K562 (cell line): ENCODE results near the gene ALOX12B. TPM values are rescaled to one million over a fixed set of nuclear protein-coding genes. Genes with fewer than 3 reads are reported as not detected.

Source experiments
- CHD7 ChIP-seq: fragments of 200-600 bp; sonication (generic); IDR thresholded peaks from one replicate; pipeline ENCODE4 v1.6.1; 2012; ENCODE audit warnings: mild to moderate bottlenecking, low read depth, low read length, inconsistent platforms
- HBP1 ChIP-seq: fragments of 450-650 bp; formaldehyde crosslinking; IDR thresholded peaks from 2 replicates; pipeline ENCODE4 v1.4.0; 2022; ENCODE audit warnings: missing genetic modification characterization
- LEF1 ChIP-seq: fragments of 450-650 bp; IDR thresholded peaks from 2 replicates; pipeline ENCODE4 v1.6.1; 2016; ENCODE audit warnings: mild to moderate bottlenecking
- MBD1 ChIP-seq: fragments of 250-450 bp; sonication (Bioruptor Pico); IDR thresholded peaks from 2 replicates; pipeline ENCODE4 v1.8.0; 2022; ENCODE audit warnings: inconsistent platforms
- NFATC3 ChIP-seq: fragments of 450-650 bp; IDR thresholded peaks from 2 replicates; pipeline ENCODE4 v1.6.1; 2017; ENCODE audit warnings: mild to moderate bottlenecking
- NFXL1 ChIP-seq: fragments of 450-650 bp; formaldehyde crosslinking; IDR thresholded peaks from 2 replicates; pipeline ENCODE4 v1.4.0; 2021; ENCODE audit warnings: mild to moderate bottlenecking
- POLR2AphosphoS2 ChIP-seq: IDR thresholded peaks from 2 replicates; pipeline ENCODE4 v1.6.1; 2012; ENCODE audit warnings: low read length, improper control_type of control experiment
- PRMT5 ChIP-seq: sonication (generic); formaldehyde crosslinking; IDR thresholded peaks from 2 replicates; pipeline ENCODE4 v1.5.0; 2020; ENCODE audit warnings: missing genetic modification reagents
- SETDB1 ChIP-seq: IDR thresholded peaks from one replicate; pipeline ENCODE4 v1.6.1; 2012; ENCODE audit warnings: low read length, control low read depth, inconsistent platforms
- SIN3A ChIP-seq, 2 experiments: fragments of 150-350 bp in 1 of 2; IDR thresholded peaks; 2 replicates each; pipeline ENCODE4 v1.6.1; 2011 to 2016; ENCODE audit warnings: borderline replicate concordance in 2 of 2, low read depth in 2 of 2, low read length in 2 of 2, mild to moderate bottlenecking in 2 of 2, moderate library complexity in 2 of 2; ENCODE audit not compliant: control insufficient read depth in 1 of 2
- TSHZ1 ChIP-seq: fragments of 250-450 bp; sonication (Bioruptor Pico); IDR thresholded peaks from 2 replicates; pipeline ENCODE4 v1.4.0; 2020; ENCODE audit warnings: mild to moderate bottlenecking, moderate library complexity
- polyA plus RNA-seq, 8 experiments: library from polyadenylated mRNA; depleted of rRNA in 4 of 8; stranded (reverse) in 5 of 8; unstranded in 3 of 8; fragments of >200 nt; fragmentation: Nextera tagmentation in 2 of 8; fragmentation: Illumina TruSeq in 1 of 8; extraction: Ambion mirVana in 2 of 8; extraction: Trizol in 1 of 8; gene quantifications; 2 replicates each; pipeline versions ENCODE4 v1.2.1 to v1.2.3, GENCODE V29; 2011 to 2014; ENCODE audit warnings: inconsistent platforms in 1 of 8, missing spikeins in 1 of 8
- total RNA-seq, 7 experiments: library from RNA; depleted of rRNA in 6 of 7; stranded (reverse); fragments of >200 nt in 6 of 7; fragmentation: Illumina TruSeq in 2 of 7; extraction: Trizol in 2 of 7; gene quantifications; 2 replicates each; pipeline versions ENCODE4 v1.2.1 to v1.2.3, GENCODE V29; 2011 to 2021; ENCODE audit warnings: low replicate concordance in 1 of 7

Gene ALOX12B
- total and polyA plus RNA-seq, 9 of the 15 experiments (the other 6 are each of a cell fraction or from before 2014, with no cell fraction given) = not detected

- TF ChIP-seq CHD7 = no peak
- TF ChIP-seq NFXL1 (CRISPR knock-in tag) = no peak
- no peak for TF ChIP-seq SETDB1
- no peak for TF ChIP-seq PRMT5 (CRISPR knock-in tag)
- no peak for TF ChIP-seq TSHZ1 (CRISPR knock-in tag)
- TF ChIP-seq MBD1 (CRISPR knock-in tag) = no peak
- no peak for TF ChIP-seq POLR2AphosphoS2
- no peak for TF ChIP-seq HBP1 (CRISPR knock-in tag)
- no peak for TF ChIP-seq NFATC3
- no peak for TF ChIP-seq SIN3A (IDR thresholded peaks at IDR 0.05; ENCODE audit: borderline replicate concordance in 2 of 2, control insufficient read depth in 1 of 2, low read depth in 2 of 2, low read length in 2 of 2)
- TF ChIP-seq LEF1 = no peak
Measured at GRCh38 chr17:8071496-8071895, 16.0 kb downstream of the ALOX12B start (continued).
